ENCODE data around the gene DRAM1.
"Not testable (repeated sequence)": the region's sequence is repeated elsewhere in the genome, so short reads cannot be mapped to it uniquely, and the experiment has no call there.

Gene DRAM1

GRCh38 chr12:101884781-101885340 is 7.5 kb downstream of the DRAM1 start:
- H3K23ac ChIP-seq (ENCODE audit: low read length); H3K36me3 ChIP-seq (ENCODE audit: control insufficient read depth, insufficient read depth, low read length); H2BK15ac ChIP-seq (replicated peaks; ENCODE audit: low read depth); H3K4me3 ChIP-seq (ENCODE audit: low read length); H3K56ac ChIP-seq (ENCODE audit: low read length); H3K79me2 ChIP-seq (ENCODE audit: control insufficient read depth, insufficient read depth, low read length); H4K5ac ChIP-seq (ENCODE audit: low read length); H3K4me2 ChIP-seq (ENCODE audit: low read length); H2AK5ac ChIP-seq (ENCODE audit: low read length); H2BK5ac ChIP-seq (ENCODE audit: low read length); H3K4ac ChIP-seq (ENCODE audit: low read depth, low read length); H4K8ac ChIP-seq (ENCODE audit: low read depth, low read length); H3K9ac ChIP-seq (ENCODE audit: low read length); H3K18ac ChIP-seq (ENCODE audit: low read length); H3K79me1 ChIP-seq (ENCODE audit: low read length); DNase-seq; H3K27ac ChIP-seq (ENCODE audit: low read depth, low read length); H3K4me1 ChIP-seq (ENCODE audit: control insufficient read depth, low read depth, low read length); H3K27me3 ChIP-seq (ENCODE audit: insufficient read depth, low read length, poor library complexity); H2BK120ac ChIP-seq (ENCODE audit: low read depth, low read length): not testable (repeated sequence)
- WGBS (ENCODE audit: extremely low coverage, insufficient coverage, low lambda C conversion rate), result no CpG with 5 or more reads among the region's 10 CpGs

DNA sequence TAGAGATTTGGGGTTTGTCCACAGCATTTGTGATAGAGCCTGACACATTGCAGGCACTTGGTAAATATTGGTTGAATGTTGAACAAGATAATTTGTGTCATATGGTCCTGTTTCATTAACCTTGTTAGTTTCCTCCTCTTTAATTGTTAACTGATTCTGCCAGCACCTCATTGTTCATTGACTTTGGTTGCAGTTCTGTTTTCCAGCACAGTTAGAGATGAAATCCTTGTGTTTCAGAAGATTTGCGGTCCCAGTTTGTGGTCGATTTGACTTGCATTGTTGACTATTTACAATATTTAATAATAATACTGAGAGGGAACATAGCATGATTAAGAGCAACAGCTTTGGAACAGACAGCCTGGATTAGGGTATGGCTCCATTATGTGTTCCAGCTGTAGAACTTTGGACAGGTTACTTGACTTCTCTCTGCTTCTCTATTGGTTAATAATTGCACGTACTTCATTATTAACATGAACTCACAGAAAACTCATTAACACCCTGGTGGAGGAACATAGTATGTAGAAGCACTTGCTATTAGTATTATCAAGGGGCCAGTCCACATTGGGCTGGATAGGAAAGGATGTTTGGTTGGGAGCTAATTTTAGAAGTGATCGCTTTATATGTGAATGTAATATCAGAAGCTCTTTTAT is 8.7 kb downstream of the DRAM1 start:
- Histone ChIP-seq H2BK120ac (ENCODE audit: low read depth, low read length) (no peak overlapping the region), H3K4me2 (ENCODE audit: low read length) (no peak overlapping the region), H3K23ac (ENCODE audit: low read length) (no peak overlapping the region), H3K36me3 (ENCODE audit: control insufficient read depth, insufficient read depth, low read length) (no peaks in the 10 kb centered on the region), H3K27ac (ENCODE audit: low read depth, low read length) (no peak overlapping the region), H2BK15ac (replicated peaks; ENCODE audit: low read depth) (no peak overlapping the region), H2BK5ac (ENCODE audit: low read length) (no peak overlapping the region), H3K27me3 (ENCODE audit: insufficient read depth, low read length, poor library complexity) (no peaks in the 10 kb centered on the region), H3K4me1 (ENCODE audit: control insufficient read depth, low read depth, low read length) (no peaks in the 10 kb centered on the region), H3K18ac (ENCODE audit: low read length) (no peak overlapping the region), H3K4me3 (ENCODE audit: low read length) (no peak overlapping the region), H3K4ac (ENCODE audit: low read depth, low read length) (no peak overlapping the region), H3K79me1 (ENCODE audit: low read length) (no peaks in the 10 kb centered on the region), H4K8ac (ENCODE audit: low read depth, low read length) (no peak overlapping the region), H2AK5ac (ENCODE audit: low read length) (no peak overlapping the region), H4K5ac (ENCODE audit: low read length) (no peak overlapping the region), H3K9ac (ENCODE audit: low read length) (no peak overlapping the region), H3K79me2 (ENCODE audit: control insufficient read depth, insufficient read depth, low read length) (no peaks in the 10 kb centered on the region), H3K56ac (ENCODE audit: low read length) (no peak overlapping the region)
- no peak for DNase-seq
- WGBS (ENCODE audit: extremely low coverage, insufficient coverage, low lambda C conversion rate), result no CpG with 5 or more reads among the region's 4 CpGs

- no peak overlapping the region for H4K8ac ChIP-seq (ENCODE audit: low read depth, low read length)
- no peak overlapping the region for H3K27ac ChIP-seq (ENCODE audit: low read depth, low read length)
- H2BK15ac ChIP-seq (replicated peaks; ENCODE audit: low read depth), result no peak overlapping the region
- H3K79me1 ChIP-seq (ENCODE audit: low read length), result no peaks in the 10 kb centered on the region
- no peak overlapping the region for H3K56ac ChIP-seq (ENCODE audit: low read length)
- no peaks in the 10 kb centered on the region for H3K79me2 ChIP-seq (ENCODE audit: control insufficient read depth, insufficient read depth, low read length)
- H4K5ac ChIP-seq (ENCODE audit: low read length), result no peak overlapping the region
- no peak overlapping the region for H3K4ac ChIP-seq (ENCODE audit: low read depth, low read length)
- DNase-seq, result no peak
- no peak overlapping the region for H3K4me2 ChIP-seq (ENCODE audit: low read length)
- no peak overlapping the region for H2BK120ac ChIP-seq (ENCODE audit: low read depth, low read length)
- no peak overlapping the region for H3K23ac ChIP-seq (ENCODE audit: low read length)
- no peaks in the 10 kb centered on the region for H3K27me3 ChIP-seq (ENCODE audit: insufficient read depth, low read length, poor library complexity)
- no peak overlapping the region for H3K18ac ChIP-seq (ENCODE audit: low read length)
- H3K4me3 ChIP-seq (ENCODE audit: low read length), result no peak overlapping the region
- H2AK5ac ChIP-seq (ENCODE audit: low read length), result no peak overlapping the region
- no peaks in the 10 kb centered on the region for H3K4me1 ChIP-seq (ENCODE audit: control insufficient read depth, low read depth, low read length)
- no peak overlapping the region for H2BK5ac ChIP-seq (ENCODE audit: low read length)
- H3K36me3 ChIP-seq (ENCODE audit: control insufficient read depth, insufficient read depth, low read length), result no peaks in the 10 kb centered on the region
- WGBS (ENCODE audit: extremely low coverage, insufficient coverage, low lambda C conversion rate), result no CpG with 5 or more reads among the region's 6 CpGs
- no peak overlapping the region for H3K9ac ChIP-seq (ENCODE audit: low read length)
Measured at GRCh38 chr12:101889211-101889752, 11.9 kb downstream of the DRAM1 start.

- no peaks in the 10 kb centered on the region for H3K79me1 ChIP-seq (ENCODE audit: low read length)
- H3K18ac ChIP-seq (ENCODE audit: low read length), result no peak overlapping the region
- no peak overlapping the region for H3K4me3 ChIP-seq (ENCODE audit: low read length)
- no peaks in the 10 kb centered on the region for H3K4me1 ChIP-seq (ENCODE audit: control insufficient read depth, low read depth, low read length)
- no peak overlapping the region for H2BK5ac ChIP-seq (ENCODE audit: low read length)
- H3K4me2 ChIP-seq (ENCODE audit: low read length), result no peak overlapping the region
- H2BK15ac ChIP-seq (replicated peaks; ENCODE audit: low read depth), result no peak overlapping the region
- no peak overlapping the region for H3K4ac ChIP-seq (ENCODE audit: low read depth, low read length)
- no peak overlapping the region for H4K8ac ChIP-seq (ENCODE audit: low read depth, low read length)
- no peak overlapping the region for H2BK120ac ChIP-seq (ENCODE audit: low read depth, low read length)
- H2AK5ac ChIP-seq (ENCODE audit: low read length), result no peak overlapping the region
- H3K36me3 ChIP-seq (ENCODE audit: control insufficient read depth, insufficient read depth, low read length), result no peaks in the 10 kb centered on the region
- WGBS (ENCODE audit: extremely low coverage, insufficient coverage, low lambda C conversion rate), result no CpG with 5 or more reads among the region's 3 CpGs
- no peak overlapping the region for H3K56ac ChIP-seq (ENCODE audit: low read length)
- no peak for DNase-seq
- no peak overlapping the region for H4K5ac ChIP-seq (ENCODE audit: low read length)
- no peaks in the 10 kb centered on the region for H3K79me2 ChIP-seq (ENCODE audit: control insufficient read depth, insufficient read depth, low read length)
- H3K23ac ChIP-seq (ENCODE audit: low read length), result no peak overlapping the region
- no peaks in the 10 kb centered on the region for H3K27me3 ChIP-seq (ENCODE audit: insufficient read depth, low read length, poor library complexity)
- no peak overlapping the region for H3K27ac ChIP-seq (ENCODE audit: low read depth, low read length)
- no peak overlapping the region for H3K9ac ChIP-seq (ENCODE audit: low read length)
Measured at GRCh38 chr12:101891462-101891971, 14.1 kb downstream of the DRAM1 start.

GRCh38 chr12:101892794-101893193 is 15.4 kb downstream of the DRAM1 start:
- DNase-seq, result no peak
- Histone ChIP-seq H4K8ac (ENCODE audit: low read depth, low read length) (no peak overlapping the region), H2BK5ac (ENCODE audit: low read length) (no peak overlapping the region), H3K79me1 (ENCODE audit: low read length) (no peaks in the 10 kb centered on the region), H3K4me3 (ENCODE audit: low read length) (no peak overlapping the region), H3K18ac (ENCODE audit: low read length) (no peak overlapping the region), H3K56ac (ENCODE audit: low read length) (no peak overlapping the region), H3K27ac (ENCODE audit: low read depth, low read length) (no peak overlapping the region), H3K4me2 (ENCODE audit: low read length) (no peak overlapping the region), H3K27me3 (ENCODE audit: insufficient read depth, low read length, poor library complexity) (no peaks in the 10 kb centered on the region), H3K79me2 (ENCODE audit: control insufficient read depth, insufficient read depth, low read length) (no peaks in the 10 kb centered on the region), H2BK120ac (ENCODE audit: low read depth, low read length) (no peak overlapping the region), H4K5ac (ENCODE audit: low read length) (no peak overlapping the region), H3K36me3 (ENCODE audit: control insufficient read depth, insufficient read depth, low read length) (no peaks in the 10 kb centered on the region), H3K4ac (ENCODE audit: low read depth, low read length) (no peak overlapping the region), H3K9ac (ENCODE audit: low read length) (no peak overlapping the region), H2BK15ac (replicated peaks; ENCODE audit: low read depth) (no peak overlapping the region), H3K23ac (ENCODE audit: low read length) (no peak overlapping the region), H2AK5ac (ENCODE audit: low read length) (no peak overlapping the region), H3K4me1 (ENCODE audit: control insufficient read depth, low read depth, low read length) (no peaks in the 10 kb centered on the region)
